HCT116 (cell line): Measurements from ENCODE around the gene KLHDC3. TPM values are rescaled to one million over a fixed set of nuclear protein-coding genes. Genes with fewer than 3 reads are reported as not detected.

ENCODE experiments used
- ATAC-seq: fragments of 200-7000 bp; cut with Tn5 transposase; 2 replicates; pipeline ENCODE4 v1.9.1; 2020; ENCODE audit warnings: mild to moderate bottlenecking, moderate library complexity
- BruUV-seq: library from RNA; stranded (reverse); fragments of 400-500 nt; replicated peaks from 2 replicates; lab custom pipeline; 2021; lab: Mats Ljungman, UMichigan
- CTCF ChIA-PET: fragments of 300-600 bp; sonication (Branson Sonifier 250); formaldehyde crosslinking; loops from one replicate; lab custom pipeline; 2021; ENCODE audit warnings: antibody characterized with exemption; lab: Charles Lee
- POLR2A ChIA-PET: fragments of 300-600, 350-600 bp; sonication (Branson Sonifier 250); formaldehyde crosslinking; loops from one replicate; lab custom pipeline; 2021; ENCODE audit warnings: antibody characterized with exemption; lab: Charles Lee
- RAD21 ChIA-PET, 2 experiments: fragments of 300-600 bp; sonication (Branson Sonifier 250); formaldehyde crosslinking; loops; one replicate each; lab custom pipeline; 2023; ENCODE audit warnings: low total read pairs in 2 of 2; ENCODE audit not compliant: uncharacterized antibody in 2 of 2, unreplicated experiment in 2 of 2, low non-redundant PET in 1 of 2; lab: Charles Lee
- DNase-seq: peaks from one replicate; pipeline ENCODE4 v3.0.0-alpha.2; 2010; ENCODE audit warnings: low read depth, low spot score
- H2AFZ ChIP-seq: fragments of 200-600 bp; shearing (Covaris generic), sonication (generic); 2 replicates; pipeline ENCODE4 v1.6.1; 2017; ENCODE audit warnings: low read depth, mixed run types, mixed read lengths, antibody characterized with exemption, low read length; ENCODE audit not compliant: poor library complexity, severe bottlenecking
- H3K27ac ChIP-seq: 2 replicates; pipeline ENCODE4 v1.5.1; 2012; ENCODE audit warnings: low read depth, low read length
- H3K27me3 ChIP-seq: fragments of 200-600 bp; sonication (generic); 2 replicates; pipeline ENCODE4 v1.6.1; 2016; ENCODE audit warnings: mixed run types, low read length, mixed read lengths; ENCODE audit not compliant: insufficient read depth
- H3K36me3 ChIP-seq, 2 experiments: fragments of 200-500 bp in 1 of 2; fragments of 200-600 bp in 1 of 2; sonication (Bioruptor generic) in 1 of 2; sonication (generic) in 1 of 2; 2 replicates each; pipeline versions ENCODE4 v1.5.1 to v1.6.1; 2014 to 2016; ENCODE audit warnings: low read length in 2 of 2, inconsistent platforms in 1 of 2, mixed read lengths in 1 of 2, mixed run types in 1 of 2; ENCODE audit not compliant: insufficient read depth in 2 of 2, control insufficient read depth in 1 of 2
- H3K4me1 ChIP-seq, 2 experiments: fragments of 200-600 bp in 1 of 2; sonication (generic) in 1 of 2; 2 replicates each; pipeline versions ENCODE4 v1.5.1 to v1.6.1; 2012 to 2017; ENCODE audit warnings: low read length in 2 of 2, inconsistent platforms in 1 of 2, mild to moderate bottlenecking in 1 of 2, mixed read lengths in 1 of 2, mixed run types in 1 of 2, moderate library complexity in 1 of 2; ENCODE audit not compliant: insufficient read depth in 2 of 2, control insufficient read depth in 1 of 2
- H3K4me2 ChIP-seq: fragments of 200-600 bp; sonication (generic); 2 replicates; pipeline ENCODE4 v1.6.1; 2017; ENCODE audit warnings: mixed run types, low read length, mixed read lengths
- H3K4me3 ChIP-seq, 2 experiments: fragments of 200-600 bp in 1 of 2; sonication (generic) in 1 of 2; replicated peaks in 1 of 2; 2 replicates each; pipeline ENCODE4 v1.5.1; 2011 to 2016; ENCODE audit warnings: low read length in 2 of 2, control low read depth in 1 of 2, low read depth in 1 of 2, mild to moderate bottlenecking in 1 of 2, mixed read lengths in 1 of 2, mixed run types in 1 of 2
- H3K79me2 ChIP-seq: fragments of 200-600 bp; sonication (generic); 2 replicates; pipeline ENCODE4 v1.6.1; 2017; ENCODE audit warnings: mild to moderate bottlenecking, mixed run types, low read length, moderate library complexity, mixed read lengths; ENCODE audit not compliant: insufficient read depth
- H3K9ac ChIP-seq: fragments of 200-600 bp; sonication (generic); 2 replicates; pipeline ENCODE4 v1.6.1; 2016; ENCODE audit warnings: low read length, mixed read lengths
- H3K9me2 ChIP-seq: fragments of 200-600 bp; sonication (generic), shearing (Covaris generic); 2 replicates; pipeline ENCODE4 v1.6.1; 2017; ENCODE audit warnings: mixed run types, mild to moderate bottlenecking, moderate library complexity; ENCODE audit not compliant: insufficient read depth
- H3K9me3 ChIP-seq, 2 experiments: fragments of 200-500 bp in 1 of 2; fragments of 200-600 bp in 1 of 2; sonication (Bioruptor generic) in 1 of 2; sonication (generic) in 1 of 2; 2 replicates each; pipeline ENCODE4 v1.6.1; 2014 to 2017; ENCODE audit warnings: low read length in 2 of 2, mixed read lengths in 2 of 2, inconsistent platforms in 1 of 2, low read depth in 1 of 2, mild to moderate bottlenecking in 1 of 2, mixed run types in 1 of 2, moderate library complexity in 1 of 2; ENCODE audit not compliant: control insufficient read depth in 1 of 2, insufficient read depth in 1 of 2
- H4K20me1 ChIP-seq: fragments of 200-600 bp; sonication (generic), shearing (Covaris generic); 2 replicates; pipeline ENCODE4 v1.6.1; 2017; ENCODE audit warnings: mixed run types, mild to moderate bottlenecking, moderate library complexity; ENCODE audit not compliant: insufficient read depth
- CTCF ChIP-seq, 3 experiments: fragments of 200-600 bp in 1 of 3; sonication (generic) in 1 of 3; IDR thresholded peaks in 2 of 3; conservative IDR thresholded peaks in 1 of 3; 2 replicates each; pipeline ENCODE4 v1.5.1; 2012 to 2017; ENCODE audit warnings: low read depth in 2 of 3, low read length in 2 of 3, antibody characterized with exemption in 1 of 3, borderline replicate concordance in 1 of 3, control low read depth in 1 of 3, mild to moderate bottlenecking in 1 of 3, mixed read lengths in 1 of 3, mixed run types in 1 of 3, moderate library complexity in 1 of 3; ENCODE audit not compliant: insufficient read depth in 1 of 3
- POLR2A ChIP-seq: IDR thresholded peaks from 2 replicates; pipeline ENCODE4 v1.7.0; 2011; ENCODE audit warnings: borderline replicate concordance; ENCODE audit not compliant: insufficient read depth, insufficient read length; ENCODE audit errors: extremely low read depth
- RAD21 ChIP-seq: IDR thresholded peaks from 2 replicates; pipeline ENCODE4 v1.6.1; 2012; ENCODE audit warnings: low read depth, mild to moderate bottlenecking
- REST ChIP-seq: IDR thresholded peaks from 2 replicates; pipeline ENCODE4 v1.6.1; 2012; ENCODE audit warnings: low read depth
- ZBTB33 ChIP-seq: IDR thresholded peaks from 2 replicates; pipeline ENCODE4 v1.6.1; 2011; ENCODE audit warnings: mild to moderate bottlenecking, low read length, moderate library complexity; ENCODE audit not compliant: insufficient replicate concordance; ENCODE audit errors: extremely low read depth
- intact Hi-C: fragments of 100-400 bp; cut with micrococcal nuclease; formaldehyde crosslinking; loops from 2 replicates; pipeline ENCODE4 v1.10.0; 2022
- total RNA-seq: library from RNA; stranded (reverse); gene quantifications from one replicate; pipeline ENCODE4 v1.2.1, GENCODE V29; 2021; ENCODE audit not compliant: unreplicated experiment

KLHDC3 gene
- total RNA-seq, 1 experiment from 2014 or later, result 67.2 TPM

- Histone ChIP-seq H3K27me3 (no peaks in the 10 kb centered on the region), H4K20me1 (no peaks in the 10 kb centered on the region), H3K9me3 (no peaks in the 10 kb centered on the region), H3K4me1 (peaks cover 3 to 4% of the 10 kb centered on the region in 2 experiments; a peak in 2 of 4 replicates)
- BruUV-seq, result no TSS peak
- TF ChIP-seq RAD21 (peak; percentile 79), REST (no peak), ZBTB33 (no peak), CTCF (IDR thresholded peaks at IDR 0.05 in 2 of 3, conservative IDR thresholded peaks at IDR 0.05 in 1 of 3; ENCODE audit: borderline replicate concordance in 1 of 3, insufficient read depth in 1 of 3, low read depth in 2 of 3, low read length in 2 of 3) (peak; percentile 57 to 84 (median 74)), POLR2A (no peak)
- TF ChIP-seq, all 23 proteins: peak for 2
- peak; percentile 89 for ATAC-seq
- DNase-seq, result peak; percentile 49
- Histone ChIP-seq H3K4me3 (no peak overlapping the region), H2AFZ (no peak overlapping the region), H3K9me2 (no peaks in the 10 kb centered on the region), H3K27ac (no peak overlapping the region), H3K79me2 (no peaks in the 10 kb centered on the region), H3K9ac (no peak overlapping the region), H3K4me2 (no peak overlapping the region), H3K36me3 (no peaks in the 10 kb centered on the region)
- ChIA-PET POLR2A (no interaction called here), CTCF (no interaction called here), RAD21 (no interaction called here)
- intact Hi-C loops, result loop anchor here (1.0 kb wide), 1 partner anchor 73 kb away; no protein-coding TSS in a partner anchor
Observed at GRCh38 chr6:43070028-43070632, 56.1 kb downstream of the KLHDC3 start.

Other genes with a start within 250 kb of the KLHDC3 start
- 14.9 TPM for gene BICRAL, start 232.2 kb upstream of the KLHDC3 start, total RNA-seq
- 125 TPM for gene RPL7L1, start 134.6 kb upstream of the KLHDC3 start, total RNA-seq
- not detected for gene PTCRA, start 98.2 kb upstream of the KLHDC3 start, total RNA-seq
- gene CNPY3, start 84.8 kb upstream of the KLHDC3 start, total RNA-seq, result 49.1 TPM
- gene GNMT, start 53.5 kb upstream of the KLHDC3 start, total RNA-seq, result 0.57 TPM
- gene PEX6, start 35.1 kb upstream of the KLHDC3 start, total RNA-seq, result 21.4 TPM
- gene PPP2R5D, start 29.7 kb upstream of the KLHDC3 start, total RNA-seq, result 49.6 TPM
- gene MEA1, start 303 bp upstream of the KLHDC3 start, total RNA-seq, result 64.8 TPM
- 63.4 TPM for gene RRP36, start 7.4 kb downstream of the KLHDC3 start, total RNA-seq
- 34.1 TPM for gene CUL7, start 39.6 kb downstream of the KLHDC3 start, total RNA-seq
- 123 TPM for gene MRPL2, start 45.2 kb downstream of the KLHDC3 start, total RNA-seq
- gene KLC4, start 45.4 kb downstream of the KLHDC3 start, total RNA-seq, result 16.2 TPM
- 105 TPM for gene PTK7, start 62.1 kb downstream of the KLHDC3 start, total RNA-seq
- 28.1 TPM for gene SRF, start 157.0 kb downstream of the KLHDC3 start, total RNA-seq
- gene CUL9, start 167.9 kb downstream of the KLHDC3 start, total RNA-seq, result 36.5 TPM
- gene DNPH1, start 215.2 kb downstream of the KLHDC3 start, total RNA-seq, result 117 TPM
- gene TTBK1, start 229.2 kb downstream of the KLHDC3 start, total RNA-seq, result not detected